NB4 (cell line): ENCODE data around the gene ZSCAN18.

Experiments
- POLR2A ChIP-seq: IDR thresholded peaks from 2 replicates; pipeline ENCODE4 v1.6.1; 2011; ENCODE audit warnings: mild to moderate bottlenecking; ENCODE audit not compliant: insufficient read length; ENCODE audit errors: extremely low read depth
- TF ChIP-seq, protein P1 (sequence below): IDR thresholded peaks from one replicate; pipeline ENCODE4 v1.5.1; 2012; ENCODE audit warnings: low read depth, low read length

DNA sequence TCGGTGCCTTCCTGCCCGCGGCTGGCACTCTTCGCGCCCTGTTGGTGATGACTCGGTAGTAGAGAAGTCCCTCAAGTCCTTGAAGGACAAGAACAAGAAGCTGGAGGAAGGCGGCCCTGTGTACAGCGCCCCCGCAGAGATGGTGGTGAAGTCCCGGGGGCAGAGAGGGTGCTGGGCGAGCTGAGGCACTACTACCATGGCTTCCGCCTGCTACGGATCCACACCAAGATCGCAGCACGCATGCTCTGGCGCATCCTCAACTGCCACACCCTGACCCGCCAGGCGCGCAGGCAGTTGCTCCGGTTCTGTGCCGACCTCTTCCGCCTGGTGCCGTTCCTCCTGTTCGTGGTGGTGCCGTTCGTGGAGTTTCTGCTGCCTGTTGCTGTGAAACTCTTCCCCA, 53.1 kb downstream of the ZSCAN18 start:
- TF ChIP-seq, protein P1, sequence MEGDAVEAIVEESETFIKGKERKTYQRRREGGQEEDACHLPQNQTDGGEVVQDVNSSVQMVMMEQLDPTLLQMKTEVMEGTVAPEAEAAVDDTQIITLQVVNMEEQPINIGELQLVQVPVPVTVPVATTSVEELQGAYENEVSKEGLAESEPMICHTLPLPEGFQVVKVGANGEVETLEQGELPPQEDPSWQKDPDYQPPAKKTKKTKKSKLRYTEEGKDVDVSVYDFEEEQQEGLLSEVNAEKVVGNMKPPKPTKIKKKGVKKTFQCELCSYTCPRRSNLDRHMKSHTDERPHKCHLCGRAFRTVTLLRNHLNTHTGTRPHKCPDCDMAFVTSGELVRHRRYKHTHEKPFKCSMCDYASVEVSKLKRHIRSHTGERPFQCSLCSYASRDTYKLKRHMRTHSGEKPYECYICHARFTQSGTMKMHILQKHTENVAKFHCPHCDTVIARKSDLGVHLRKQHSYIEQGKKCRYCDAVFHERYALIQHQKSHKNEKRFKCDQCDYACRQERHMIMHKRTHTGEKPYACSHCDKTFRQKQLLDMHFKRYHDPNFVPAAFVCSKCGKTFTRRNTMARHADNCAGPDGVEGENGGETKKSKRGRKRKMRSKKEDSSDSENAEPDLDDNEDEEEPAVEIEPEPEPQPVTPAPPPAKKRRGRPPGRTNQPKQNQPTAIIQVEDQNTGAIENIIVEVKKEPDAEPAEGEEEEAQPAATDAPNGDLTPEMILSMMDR = no peak
- TF ChIP-seq POLR2A = no peak
